Measurements from ENCODE around the gene UBALD2.

UBALD2 gene

GRCh38 chr17:76307299-76307965, 42.3 kb downstream of the UBALD2 start:
- in situ Hi-C loops (cut with MboI; ENCODE audit: low sequenced_read_pairs) = loop anchor here (10.0 kb wide), 1 partner anchor 197 kb away; the partner anchor contains the start of gene RHBDF2

- in situ Hi-C loops (cut with MboI; ENCODE audit: low sequenced_read_pairs) = loop anchor here (10.0 kb wide), 1 partner anchor 197 kb away; the partner anchor contains the start of gene RHBDF2
Observed at GRCh38 chr17:76307966-76308338, 42.8 kb downstream of the UBALD2 start, which contains the start of gene QRICH2. Gene QRICH2, minus strand, starts transcription at chr17:76308276. Its CDS starts 278 bp downstream, at chr17:76307998.

- in situ Hi-C loops (cut with MboI; ENCODE audit: low sequenced_read_pairs) = loop anchor here (10.0 kb wide), 1 partner anchor 195 kb away; the partner anchor contains the start of gene RHBDF2
Observed at GRCh38 chr17:76309461-76309860, 44.3 kb downstream of the UBALD2 start.

- in situ Hi-C loops (cut with MboI; ENCODE audit: low sequenced_read_pairs) = no loop called here
Observed at GRCh38 chr17:76312735-76313134, 47.6 kb downstream of the UBALD2 start.

GRCh38 chr17:76314392-76315227, 49.5 kb downstream of the UBALD2 start:
- in situ Hi-C loops (cut with MboI; ENCODE audit: low sequenced_read_pairs) = no loop called here

- in situ Hi-C loops (cut with MboI; ENCODE audit: low sequenced_read_pairs) = no loop called here
Observed at GRCh38 chr17:76317535-76317934, 52.4 kb downstream of the UBALD2 start.

GRCh38 chr17:76318586-76318985, 53.4 kb downstream of the UBALD2 start:
- in situ Hi-C loops (cut with MboI; ENCODE audit: low sequenced_read_pairs) = no loop called here

Measured in HL-60/S4 (cell line).